ENCODE measurements around the gene EPHB2.

DNA sequence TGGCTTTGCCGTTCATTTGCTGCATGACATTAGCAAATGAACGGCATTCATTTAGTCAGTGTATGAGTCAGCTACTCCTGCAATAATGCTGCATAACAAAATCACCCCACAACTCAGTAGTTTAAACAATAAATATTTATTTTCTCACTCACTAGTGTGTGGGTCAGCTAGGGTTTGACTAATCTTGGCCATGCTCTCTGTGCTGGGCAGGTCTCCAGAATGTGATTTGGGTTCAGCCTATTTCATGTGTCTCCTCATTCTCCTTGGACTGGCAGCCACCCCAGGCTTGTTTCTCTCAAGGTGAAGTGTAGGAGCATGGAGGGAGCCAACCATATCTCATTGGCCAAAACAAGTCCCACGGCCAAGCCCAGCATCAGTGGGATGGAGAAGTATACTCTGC lies 157.7 kb downstream of the EPHB2 start:
- no peak for TF ChIP-seq CTCF (IDR thresholded peaks at IDR 0.05)
- TF ChIP-seq POLR2A (IDR thresholded peaks at IDR 0.05) = no peak
